NCI-H510A (cell line): ENCODE measurements around the gene TEX54.
"Not testable (repeated sequence)": the region's sequence is repeated elsewhere in the genome, so short reads cannot be mapped to it uniquely, and the experiment has no call there.

Experiments used
- DNase-seq: peaks from one replicate; lab custom pipeline; 2025; lab: John Stamatoyannopoulos, UW

TEX54 gene

GRCh38 chr11:62831520-62832335, 913 bp downstream of the TEX54 start, which contains the start of gene STX5:
TSS of gene STX5 (minus strand) at chr11:62832051. CDS start at chr11:62831243, 808 bp downstream.
- DNase-seq, result peak; percentile 96

- no peak for DNase-seq
Observed at GRCh38 chr11:62830904-62831519, 1.6 kb downstream of the TEX54 start.

- not testable (repeated sequence) for DNase-seq
Observed at GRCh38 chr11:62828130-62828529, 4.5 kb downstream of the TEX54 start.

GRCh38 chr11:62823677-62824076, 9.0 kb downstream of the TEX54 start:
- DNase-seq, result no peak

GRCh38 chr11:62817129-62817528, 15.5 kb downstream of the TEX54 start:
- DNase-seq, result no peak

- no peak for DNase-seq
Observed at GRCh38 chr11:62816557-62816956, 16.1 kb downstream of the TEX54 start.

- no peak for DNase-seq
Observed at GRCh38 chr11:62811659-62812058, 21.0 kb downstream of the TEX54 start.

GRCh38 chr11:62810748-62811147, 21.9 kb downstream of the TEX54 start:
- DNase-seq, result no peak

- no peak for DNase-seq
Observed at GRCh38 chr11:62806611-62807121, 26.0 kb downstream of the TEX54 start.

- DNase-seq, result no peak
Observed at GRCh38 chr11:62805961-62806441, 26.6 kb downstream of the TEX54 start.

- DNase-seq, result peak; percentile 90
Observed at GRCh38 chr11:62805076-62805892, 27.4 kb downstream of the TEX54 start, which contains the start of gene NXF1. TSS of gene NXF1 (minus strand) at chr11:62805440. CDS start at chr11:62805356, 84 bp downstream.

- no peak for DNase-seq
Observed at GRCh38 chr11:62804310-62805075, 28.1 kb downstream of the TEX54 start.

GRCh38 chr11:62801071-62801470, 31.6 kb downstream of the TEX54 start:
- DNase-seq, result no peak

- no peak for DNase-seq
Observed at GRCh38 chr11:62799486-62799885, 33.2 kb downstream of the TEX54 start.

- DNase-seq, result no peak
Observed at GRCh38 chr11:62796281-62796680, 36.4 kb downstream of the TEX54 start.

GRCh38 chr11:62794201-62794775, 38.4 kb downstream of the TEX54 start:
- DNase-seq, result no peak

GRCh38 chr11:62792202-62792575, 40.5 kb downstream of the TEX54 start:
- no peak for DNase-seq

GRCh38 chr11:62791501-62792201, 41.0 kb downstream of the TEX54 start, which contains the start of gene TMEM223:
TSS of gene TMEM223 (minus strand) at chr11:62792006. CDS start at chr11:62791994, 12 bp downstream.
- DNase-seq, result peak; percentile 71

- DNase-seq, result no peak
Observed at GRCh38 chr11:62789576-62789975, 43.1 kb downstream of the TEX54 start.

- no peak for DNase-seq
Observed at GRCh38 chr11:62788991-62789390, 43.6 kb downstream of the TEX54 start.
